Activated naive CD8-positive, alpha-beta T cell treated with anti-CD3 and anti-CD28 coated beads, Interleukin-2, amount 50 U/mL, for 16 hours (primary cell): ENCODE results near the gene OR6J1.
"Not testable (repeated sequence)": the region's sequence is repeated elsewhere in the genome, so short reads cannot be mapped to it uniquely, and the experiment has no call there.

Source experiments
- DNase-seq: peaks from one replicate; pipeline ENCODE4 v3.0.0-alpha.2; 2020; ENCODE audit warnings: low read depth, low spot score

The OR6J1 gene

GRCh38 chr14:22650960-22651521 lies 6.9 kb upstream of the OR6J1 start:
- DNase-seq, result no peak

- DNase-seq, result no peak
Observed at GRCh38 chr14:22650046-22650739, 6.0 kb upstream of the OR6J1 start.

GRCh38 chr14:22648506-22648905 lies 4.4 kb upstream of the OR6J1 start:
- no peak for DNase-seq

- DNase-seq, result no peak
Observed at GRCh38 chr14:22646570-22647254, 2.6 kb upstream of the OR6J1 start.

GRCh38 chr14:22641846-22642245 lies 2.3 kb downstream of the OR6J1 start:
- no peak for DNase-seq

GRCh38 chr14:22640192-22640591 lies 4.0 kb downstream of the OR6J1 start:
- DNase-seq, result no peak

- not testable (repeated sequence) for DNase-seq
Observed at GRCh38 chr14:22635980-22636379, 8.2 kb downstream of the OR6J1 start.

- DNase-seq, result no peak
Observed at GRCh38 chr14:22634233-22634900, 9.8 kb downstream of the OR6J1 start.

GRCh38 chr14:22630486-22630885 lies 13.7 kb downstream of the OR6J1 start:
- DNase-seq, result no peak

GRCh38 chr14:22630066-22630465 lies 14.1 kb downstream of the OR6J1 start:
- no peak for DNase-seq

GRCh38 chr14:22629361-22629760 lies 14.8 kb downstream of the OR6J1 start:
- no peak for DNase-seq

- no peak for DNase-seq
Observed at GRCh38 chr14:22627506-22628263, 16.5 kb downstream of the OR6J1 start.

GRCh38 chr14:22626590-22626989 lies 17.6 kb downstream of the OR6J1 start:
- no peak for DNase-seq

- DNase-seq, result no peak
Observed at GRCh38 chr14:22623047-22623446, 21.1 kb downstream of the OR6J1 start.

- no peak for DNase-seq
Observed at GRCh38 chr14:22622255-22622654, 21.9 kb downstream of the OR6J1 start.

GRCh38 chr14:22615765-22616164 lies 28.4 kb downstream of the OR6J1 start:
- not testable (repeated sequence) for DNase-seq

- DNase-seq, result no peak
Observed at GRCh38 chr14:22614240-22614799, 29.8 kb downstream of the OR6J1 start.

- no peak for DNase-seq
Observed at GRCh38 chr14:22613736-22614239, 30.4 kb downstream of the OR6J1 start.

GRCh38 chr14:22613106-22613695 lies 31.0 kb downstream of the OR6J1 start:
- DNase-seq, result no peak

GRCh38 chr14:22610931-22611330 lies 33.2 kb downstream of the OR6J1 start:
- no peak for DNase-seq

GRCh38 chr14:22607291-22607690 lies 36.9 kb downstream of the OR6J1 start:
- DNase-seq, result no peak
